HG02970 (cell line): ENCODE data around the gene ADSS2.
"Not testable (repeated sequence)": the region's sequence is repeated elsewhere in the genome, so short reads cannot be mapped to it uniquely, and the experiment has no call there.

Experiments
- ATAC-seq: cut with Tn5 transposase; IDR thresholded peaks from one replicate; pipeline ENCODE4 v1.9.1; 2021; ENCODE audit warnings: mild to moderate bottlenecking, moderate library complexity, moderate number of reproducible peaks; ENCODE audit not compliant: unreplicated experiment, low FRiP score

Gene ADSS2

DNA sequence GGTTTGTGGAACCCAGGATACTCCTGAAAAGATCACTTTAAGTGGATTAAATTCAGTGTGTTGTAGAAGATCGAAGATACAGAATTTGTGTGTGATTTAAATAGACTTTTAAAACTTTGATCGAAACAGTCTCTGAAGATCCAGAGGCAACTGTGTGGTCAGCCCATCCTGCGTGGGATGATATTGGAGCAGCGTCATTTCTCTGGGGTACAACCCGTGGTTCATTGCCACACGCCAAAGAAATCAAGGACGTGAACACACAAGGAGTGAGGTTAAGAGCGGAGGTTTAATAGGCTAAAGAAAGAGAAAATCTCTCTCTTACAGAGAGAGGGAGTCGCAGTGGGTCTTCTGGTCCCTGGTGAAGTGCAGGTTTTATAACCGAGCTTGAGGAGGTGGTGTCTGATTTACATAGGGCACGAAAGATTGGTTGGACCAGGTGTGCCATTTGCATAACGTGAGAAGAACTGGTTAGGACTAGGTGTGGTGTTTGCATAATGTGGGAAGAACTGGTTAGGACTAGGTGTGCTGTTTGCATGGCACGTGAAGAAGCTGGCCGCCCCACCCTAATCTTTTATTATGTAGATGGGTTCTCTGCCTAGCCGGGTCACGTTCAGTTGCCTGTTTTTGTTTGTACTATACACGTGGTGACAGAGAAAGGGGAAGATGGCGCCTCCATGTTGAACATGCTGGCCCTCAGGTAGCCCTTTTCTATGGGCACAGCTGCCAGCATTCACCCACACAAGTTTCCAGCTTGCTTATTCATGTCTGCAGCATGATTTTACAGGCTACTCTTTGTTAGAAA is 82.3 kb downstream of the ADSS2 start:
- ATAC-seq: no peak

DNA sequence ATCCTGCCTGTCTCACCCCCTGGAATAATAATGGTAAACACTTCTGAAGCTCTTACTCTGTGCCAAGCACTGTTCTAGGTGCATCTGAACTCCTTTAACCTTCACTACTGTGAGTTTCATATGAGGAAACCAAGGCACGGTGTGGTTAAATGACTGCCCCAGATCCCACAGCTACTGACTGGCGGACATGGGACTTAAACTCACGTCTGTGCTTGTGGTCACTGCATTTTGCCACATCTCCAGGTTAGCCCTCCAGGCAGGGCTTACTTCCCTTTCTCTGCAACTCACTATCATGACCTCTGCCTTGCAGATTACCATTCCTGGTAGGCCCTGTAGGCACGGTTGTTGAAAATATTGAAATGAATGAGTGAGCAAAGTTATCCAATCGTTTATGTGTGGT is 83.4 kb downstream of the ADSS2 start:
- ATAC-seq: no peak

DNA sequence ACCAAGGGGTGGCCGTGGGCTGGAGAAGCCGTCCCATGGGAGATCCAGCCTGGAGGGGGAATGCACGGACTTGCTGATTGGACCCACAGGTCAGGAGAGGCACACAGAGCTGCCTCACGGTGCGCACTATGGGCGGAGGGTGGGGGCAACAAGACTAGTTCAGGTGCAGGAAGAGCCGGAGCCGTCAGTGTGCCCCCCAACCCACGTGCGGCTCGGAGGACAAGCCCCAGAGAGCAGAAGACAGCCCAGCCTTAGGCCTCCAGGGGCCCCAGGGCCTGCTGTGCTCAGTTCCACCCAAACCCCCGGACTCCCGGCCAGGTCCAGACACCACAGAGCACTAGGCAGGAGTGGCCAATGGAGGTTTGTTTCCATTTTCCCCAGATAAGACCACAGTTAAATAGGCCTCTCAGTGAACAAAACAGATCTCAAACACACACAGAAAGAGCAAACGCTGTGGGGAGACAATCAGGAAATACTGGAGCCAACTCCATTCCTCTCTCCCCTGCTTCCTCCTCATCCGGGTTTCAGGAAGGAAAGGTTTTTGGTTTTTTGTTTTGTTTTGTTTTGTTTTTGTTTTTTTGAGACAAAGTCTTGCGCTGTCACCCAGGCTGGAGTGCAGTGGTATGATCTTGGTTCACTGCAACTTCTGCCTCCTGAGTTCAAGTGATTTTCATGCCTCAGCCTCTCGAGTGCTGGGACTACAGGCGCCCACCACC is 84.2 kb downstream of the ADSS2 start:
- ATAC-seq: no peak

DNA sequence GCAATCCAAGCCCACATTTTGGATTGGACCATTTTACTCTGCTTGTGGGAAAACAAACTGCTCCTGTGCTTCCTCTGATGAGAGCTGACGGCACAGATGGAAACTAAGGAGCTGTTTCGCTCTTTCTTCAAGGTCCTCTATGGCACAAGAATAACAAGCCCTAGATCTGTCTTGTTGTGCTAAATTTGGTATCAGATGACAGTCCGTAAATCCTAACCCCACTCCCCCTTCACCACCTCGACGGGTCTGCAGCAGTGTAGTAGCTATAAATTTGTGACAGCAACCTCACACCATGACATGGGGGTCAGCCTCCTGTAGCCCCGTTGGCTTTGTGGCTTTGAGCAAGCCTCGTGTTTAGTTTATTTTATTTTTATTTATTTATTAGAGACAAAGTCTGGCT is 85.9 kb downstream of the ADSS2 start:
- no peak for ATAC-seq

DNA sequence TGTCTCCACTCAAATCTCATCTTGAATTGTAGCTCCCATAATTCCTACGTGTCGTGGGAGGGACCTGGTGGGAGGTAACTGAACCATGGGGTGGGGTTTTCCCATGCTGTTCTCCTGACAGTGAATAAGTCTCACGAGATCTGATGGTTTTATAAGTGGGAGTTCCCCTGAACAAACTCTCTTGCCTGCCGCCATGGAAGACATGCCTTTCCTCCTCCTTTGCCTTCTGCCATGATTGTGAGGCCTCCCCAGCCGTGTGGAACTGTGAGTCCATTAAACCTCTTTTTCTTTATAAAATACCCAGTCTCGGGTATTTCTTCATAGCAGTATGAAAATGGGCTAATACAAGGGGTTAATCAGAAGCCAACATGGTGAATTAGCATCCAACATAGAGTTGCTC is 86.4 kb downstream of the ADSS2 start:
- not testable (repeated sequence) for ATAC-seq

DNA sequence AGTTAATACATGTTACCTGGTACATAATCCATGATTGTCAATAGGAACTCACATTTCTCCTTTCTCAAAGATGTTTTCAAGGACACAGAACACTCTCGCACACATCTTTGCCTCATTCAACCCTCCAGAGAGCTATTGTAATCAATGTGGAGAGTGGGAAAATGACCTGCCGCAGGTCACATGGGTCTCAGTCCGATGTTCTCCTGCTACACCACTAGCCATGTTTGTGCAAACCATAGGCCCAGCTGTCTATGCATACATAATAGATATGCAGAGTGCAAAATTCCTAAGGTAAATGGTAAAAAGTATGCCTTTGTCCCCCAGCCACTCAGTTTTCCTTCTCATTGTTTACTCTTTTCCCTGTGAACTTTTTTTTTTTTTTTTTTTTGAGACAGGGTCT is 89.2 kb downstream of the ADSS2 start:
- ATAC-seq: no peak

DNA sequence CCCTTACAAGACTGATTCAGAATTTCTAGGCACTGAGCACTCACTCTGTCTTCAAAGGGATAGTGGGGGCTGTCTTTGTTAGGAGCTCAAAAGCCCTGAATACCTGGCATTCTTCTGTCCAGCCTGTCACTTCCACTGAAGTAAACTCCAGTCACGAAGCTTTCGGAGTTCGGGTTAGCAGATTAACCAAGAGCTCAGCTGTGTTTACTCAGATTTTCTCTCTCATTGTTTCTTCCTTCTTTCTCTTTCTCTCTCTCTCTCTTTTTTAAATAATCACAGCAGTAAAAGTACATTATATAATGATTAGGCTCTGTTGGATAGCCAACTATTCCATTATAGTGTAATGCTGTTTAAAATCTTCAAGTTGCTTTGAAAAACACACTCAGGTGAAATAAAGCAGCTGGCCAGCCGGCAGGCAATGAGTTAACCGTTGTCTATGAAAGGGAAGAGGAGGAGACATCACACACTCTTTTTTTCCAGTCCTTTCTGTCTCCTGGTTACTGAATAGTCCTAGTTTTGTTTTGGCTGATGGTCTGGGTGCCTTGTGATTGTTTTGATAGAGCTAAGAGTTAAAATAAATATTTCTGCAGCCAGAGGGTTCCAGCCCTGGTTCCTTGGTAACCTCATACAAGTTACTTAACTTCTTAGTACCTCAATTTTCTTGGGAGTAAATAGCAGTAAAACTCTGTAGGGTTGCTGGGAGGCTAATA is 89.8 kb downstream of the ADSS2 start:
- no peak for ATAC-seq
